T-helper 2 cell treated with Interferon-gamma antibody and Interleukin-4, amounts not matched to agents 100 ng/mL and 5 ng/mL, for 36 hours (primary cell): ENCODE measurements around the gene UBE2O. TPM values are rescaled to one million over a fixed set of nuclear protein-coding genes. Genes with fewer than 3 reads are reported as not detected.

Experiments used
- intact Hi-C: fragments of 100-400 bp; cut with micrococcal nuclease; formaldehyde crosslinking; loops from one replicate; pipeline ENCODE4 v1.15.1; 2023
- total RNA-seq: library from RNA; stranded (reverse); gene quantifications from 2 replicates; pipeline ENCODE4 v1.2.3, GENCODE V29; 2022

Gene UBE2O
- total RNA-seq, 1 donor from 2014 or later, result 40.6 TPM

GRCh38 chr17:76468634-76469010, 15.7 kb upstream of the UBE2O start:
- intact Hi-C loops, result loop anchor here (5.0 kb wide), 1 partner anchor 154 kb away; no protein-coding TSS in a partner anchor

- intact Hi-C loops, result loop anchor here (5.0 kb wide), 1 partner anchor 154 kb away; no protein-coding TSS in a partner anchor
Observed at GRCh38 chr17:76467809-76468633, 15.1 kb upstream of the UBE2O start.

- intact Hi-C loops, result loop anchor here (5.0 kb wide), 1 partner anchor 155 kb away; no protein-coding TSS in a partner anchor
Observed at GRCh38 chr17:76467366-76467765, 14.4 kb upstream of the UBE2O start, which contains the start of gene AANAT. Gene AANAT, plus strand, starts transcription at chr17:76467603. Its CDS starts 1,144 bp downstream, at chr17:76468747.

GRCh38 chr17:76466775-76467130, 13.8 kb upstream of the UBE2O start:
- intact Hi-C loops, result loop anchor here (1.0 to 5.0 kb wide), 3 partner anchors 40 to 156 kb away; no protein-coding TSS in a partner anchor

- intact Hi-C loops, result no loop called here
Observed at GRCh38 chr17:76462556-76463290, 9.8 kb upstream of the UBE2O start.

- intact Hi-C loops, result no loop called here
Observed at GRCh38 chr17:76461765-76462555, 9.0 kb upstream of the UBE2O start.

- intact Hi-C loops, result no loop called here
Observed at GRCh38 chr17:76459674-76460073, 6.7 kb upstream of the UBE2O start.

- intact Hi-C loops, result no loop called here
Observed at GRCh38 chr17:76458580-76459490, 5.9 kb upstream of the UBE2O start.

GRCh38 chr17:76453431-76453743, 435 bp upstream of the UBE2O start:
- intact Hi-C loops, result loop anchor here (1.0 to 5.0 kb wide), 3 partner anchors 48 to 218 kb away; partner anchors contain the start of gene RHBDF2

- intact Hi-C loops, result loop anchor here (5.0 kb wide), 1 partner anchor 105 kb away; no protein-coding TSS in a partner anchor
Observed at GRCh38 chr17:76452127-76452659, 759 bp downstream of the UBE2O start.

- intact Hi-C loops, result loop anchor here (5.0 kb wide), 1 partner anchor 106 kb away; no protein-coding TSS in a partner anchor
Observed at GRCh38 chr17:76451506-76451905, 1.4 kb downstream of the UBE2O start.

- intact Hi-C loops, result no loop called here
Observed at GRCh38 chr17:76449126-76449525, 3.8 kb downstream of the UBE2O start.

GRCh38 chr17:76447931-76448652, 4.9 kb downstream of the UBE2O start:
- intact Hi-C loops, result no loop called here

GRCh38 chr17:76446449-76447231, 6.3 kb downstream of the UBE2O start:
- intact Hi-C loops, result no loop called here

GRCh38 chr17:76445697-76446448, 7.1 kb downstream of the UBE2O start:
- intact Hi-C loops, result no loop called here

- intact Hi-C loops, result no loop called here
Observed at GRCh38 chr17:76444518-76445311, 8.2 kb downstream of the UBE2O start.
